DOHH2 (cell line): Measurements from ENCODE around the gene PGBD5.

ENCODE experiments used
- EZH2phosphoT487 ChIP-seq: fragments of 200-600 bp; sonication (generic); IDR thresholded peaks from 2 replicates; pipeline ENCODE4 v1.6.1; 2017; ENCODE audit warnings: borderline replicate concordance, mild to moderate bottlenecking, antibody characterized with exemption, low read length, moderate library complexity, mixed read lengths
- TF ChIP-seq, protein P1 (sequence below): fragments of 200-600 bp; sonication (generic); IDR thresholded peaks from one replicate; pipeline ENCODE4 v1.5.1; 2014; ENCODE audit warnings: antibody characterized with exemption, mild to moderate bottlenecking, low read depth, low read length; ENCODE audit not compliant: poor library complexity, severe bottlenecking

DNA sequence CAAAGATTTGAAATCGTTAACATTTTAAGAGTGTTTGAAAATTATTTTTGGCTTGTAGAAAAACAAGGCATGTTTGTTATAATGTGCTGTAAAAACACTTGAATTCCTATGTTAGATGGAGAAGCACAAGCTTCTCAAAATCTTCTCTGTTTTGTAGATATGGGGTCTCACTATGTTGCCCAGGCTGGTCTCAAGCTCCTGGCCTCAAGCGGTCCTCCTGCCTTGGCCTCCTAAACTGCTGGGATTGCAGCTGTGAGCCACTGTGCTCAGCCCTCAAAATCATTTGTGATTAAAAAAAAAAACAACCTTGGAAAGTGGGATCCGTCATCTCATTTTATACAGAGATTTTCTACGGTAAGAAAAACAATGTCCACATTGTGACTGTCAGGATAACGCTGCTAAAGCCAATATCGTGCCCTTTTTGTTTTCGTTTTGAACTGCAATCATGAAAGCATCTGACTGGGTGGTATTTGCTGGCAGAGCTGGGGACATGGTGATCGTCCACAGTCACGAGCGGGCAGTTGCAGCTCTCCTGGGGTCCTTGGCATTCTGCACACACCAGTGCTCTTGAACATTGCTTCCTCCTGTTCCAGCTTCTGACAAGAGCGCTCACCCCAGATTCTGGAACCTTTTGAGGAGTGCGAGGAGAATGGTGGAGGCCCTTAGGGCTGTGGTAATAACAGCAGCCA lies 112.5 kb downstream of the PGBD5 start:
- TF ChIP-seq EZH2phosphoT487 = no peak
- TF ChIP-seq, protein P1, sequence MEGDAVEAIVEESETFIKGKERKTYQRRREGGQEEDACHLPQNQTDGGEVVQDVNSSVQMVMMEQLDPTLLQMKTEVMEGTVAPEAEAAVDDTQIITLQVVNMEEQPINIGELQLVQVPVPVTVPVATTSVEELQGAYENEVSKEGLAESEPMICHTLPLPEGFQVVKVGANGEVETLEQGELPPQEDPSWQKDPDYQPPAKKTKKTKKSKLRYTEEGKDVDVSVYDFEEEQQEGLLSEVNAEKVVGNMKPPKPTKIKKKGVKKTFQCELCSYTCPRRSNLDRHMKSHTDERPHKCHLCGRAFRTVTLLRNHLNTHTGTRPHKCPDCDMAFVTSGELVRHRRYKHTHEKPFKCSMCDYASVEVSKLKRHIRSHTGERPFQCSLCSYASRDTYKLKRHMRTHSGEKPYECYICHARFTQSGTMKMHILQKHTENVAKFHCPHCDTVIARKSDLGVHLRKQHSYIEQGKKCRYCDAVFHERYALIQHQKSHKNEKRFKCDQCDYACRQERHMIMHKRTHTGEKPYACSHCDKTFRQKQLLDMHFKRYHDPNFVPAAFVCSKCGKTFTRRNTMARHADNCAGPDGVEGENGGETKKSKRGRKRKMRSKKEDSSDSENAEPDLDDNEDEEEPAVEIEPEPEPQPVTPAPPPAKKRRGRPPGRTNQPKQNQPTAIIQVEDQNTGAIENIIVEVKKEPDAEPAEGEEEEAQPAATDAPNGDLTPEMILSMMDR = no peak
